Measurements from ENCODE around the gene SFI1.
"Not testable (repeated sequence)": the region's sequence is repeated elsewhere in the genome, so short reads cannot be mapped to it uniquely, and the experiment has no call there.

Gene SFI1

GRCh38 chr22:31493355-31493754, 3.0 kb upstream of the SFI1 start:
- peaks cover 20% of the 10 kb centered on the region for H3K4me1 ChIP-seq (ENCODE audit: insufficient read depth, low read length)
- H3K4me3 ChIP-seq (ENCODE audit: low read length); H3K36me3 ChIP-seq (ENCODE audit: insufficient read depth, low read length); H3K27ac ChIP-seq (ENCODE audit: low read depth, low read length); H3K27me3 ChIP-seq (ENCODE audit: insufficient read depth, low read length); H3K9me3 ChIP-seq (ENCODE audit: insufficient read depth, low read depth, low read length); H3K9ac ChIP-seq (ENCODE audit: low read depth, low read length): not testable (repeated sequence)
- WGBS = 96% methylated on average over 5 of the region's 5 CpGs

GRCh38 chr22:31495343-31495742, 993 bp upstream of the SFI1 start:
- Histone ChIP-seq H3K36me3 (ENCODE audit: insufficient read depth, low read length) (no peaks in the 10 kb centered on the region), H3K27me3 (ENCODE audit: insufficient read depth, low read length) (peaks cover 7% of the 10 kb centered on the region; the same call in 1 of the 2 replicates), H3K27ac (ENCODE audit: low read depth, low read length) (no peak overlapping the region), H3K9me3 (ENCODE audit: insufficient read depth, low read depth, low read length) (peaks cover 3% of the 10 kb centered on the region), H3K4me3 (ENCODE audit: low read length) (peak overlapping the region; percentile 89), H3K4me1 (ENCODE audit: insufficient read depth, low read length) (peaks cover 15% of the 10 kb centered on the region), H3K9ac (ENCODE audit: low read depth, low read length) (0 out of 2 replicates have a peak overlapping the region, but pooled peaks have one; percentile 74)
- WGBS = 92% methylated on average over 14 of the region's 15 CpGs

DNA sequence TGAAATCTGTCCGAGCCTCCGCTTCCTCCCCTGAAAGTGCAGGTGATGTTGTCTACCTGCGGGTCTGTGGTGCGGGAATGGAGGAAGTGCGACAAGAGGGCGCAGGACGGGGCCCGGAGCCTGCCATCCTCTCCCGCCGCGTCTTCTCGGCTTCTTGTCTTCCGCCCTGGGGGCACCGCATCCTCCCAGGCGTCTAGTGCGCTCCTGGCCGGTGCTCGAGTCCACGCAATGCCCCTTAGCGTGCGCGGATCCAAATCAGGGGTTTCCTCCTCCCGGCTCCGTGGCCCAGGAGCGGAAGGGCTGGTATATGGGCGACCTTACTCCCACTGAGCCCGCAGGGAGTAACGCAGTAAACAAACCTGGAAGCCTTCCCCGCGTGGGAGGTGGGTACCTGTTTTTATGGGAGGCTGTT, 405 bp downstream of the SFI1 start:
- Histone ChIP-seq H3K4me3 (ENCODE audit: low read length) (peak overlapping the region; percentile 89), H3K36me3 (ENCODE audit: insufficient read depth, low read length) (no peaks in the 10 kb centered on the region), H3K9me3 (ENCODE audit: insufficient read depth, low read depth, low read length) (peaks cover 3% of the 10 kb centered on the region), H3K27ac (ENCODE audit: low read depth, low read length) (no peak overlapping the region), H3K4me1 (ENCODE audit: insufficient read depth, low read length) (peaks cover 10% of the 10 kb centered on the region), H3K27me3 (ENCODE audit: insufficient read depth, low read length) (peaks cover 7% of the 10 kb centered on the region; the same call in 1 of the 2 replicates), H3K9ac (ENCODE audit: low read depth, low read length) (peak overlapping the region; percentile 74)
- 3% methylated on average over 30 of the region's 30 CpGs for WGBS

DNA sequence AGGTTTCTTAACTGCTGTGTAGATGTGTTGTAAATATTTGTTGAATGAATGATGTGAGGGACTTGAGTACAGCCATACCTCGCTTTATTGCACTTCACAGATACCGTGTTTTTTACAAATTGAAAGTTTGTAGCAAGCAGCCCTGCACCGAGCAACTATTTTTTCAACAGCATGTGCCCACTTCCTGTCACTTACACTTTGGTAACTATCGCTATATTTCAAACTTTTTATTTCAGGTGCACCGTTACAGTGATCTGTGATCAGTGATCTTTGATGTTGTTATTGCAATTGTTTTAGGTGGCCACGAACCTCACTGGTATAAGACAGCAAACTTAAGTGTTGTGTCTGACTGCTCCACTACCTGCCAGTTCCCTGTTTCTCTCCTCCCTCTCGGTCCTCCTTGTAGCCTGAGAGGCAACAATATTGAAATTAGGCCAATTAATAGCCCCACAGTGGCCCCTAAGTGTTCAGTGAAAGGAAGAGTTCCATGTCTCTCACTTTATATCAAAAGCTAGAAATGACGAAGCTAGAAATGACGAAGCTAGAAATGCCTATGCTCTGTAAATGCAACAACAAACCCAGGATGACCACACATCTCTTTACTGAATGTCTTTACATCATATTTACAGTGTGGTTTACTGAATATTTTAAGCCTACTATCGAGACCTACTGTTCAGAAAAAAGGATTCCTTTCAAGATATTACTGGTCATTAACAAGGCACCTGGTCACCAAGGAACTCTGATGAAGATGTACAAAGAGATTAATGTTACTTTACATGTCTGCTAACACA, 1.0 kb downstream of the SFI1 start:
- Histone ChIP-seq H3K4me3 (ENCODE audit: low read length) (peak overlapping the region; percentile 89), H3K27ac (ENCODE audit: low read depth, low read length) (no peak overlapping the region), H3K4me1 (ENCODE audit: insufficient read depth, low read length) (peaks cover 10% of the 10 kb centered on the region), H3K36me3 (ENCODE audit: insufficient read depth, low read length) (no peaks in the 10 kb centered on the region), H3K9me3 (ENCODE audit: insufficient read depth, low read depth, low read length) (peaks cover 3% of the 10 kb centered on the region), H3K9ac (ENCODE audit: low read depth, low read length) (peak overlapping the region; percentile 74; the same call in 1 of the 2 replicates), H3K27me3 (ENCODE audit: insufficient read depth, low read length) (peaks cover 7% of the 10 kb centered on the region; the same call in 1 of the 2 replicates)
- 92% methylated on average over 9 of the region's 10 CpGs for WGBS

- Histone ChIP-seq H3K4me1 (ENCODE audit: insufficient read depth, low read length) (no peaks in the 10 kb centered on the region), H3K9ac (ENCODE audit: low read depth, low read length) (no peak overlapping the region), H3K9me3 (ENCODE audit: insufficient read depth, low read depth, low read length) (peaks cover 3% of the 10 kb centered on the region), H3K4me3 (ENCODE audit: low read length) (no peak overlapping the region), H3K36me3 (ENCODE audit: insufficient read depth, low read length) (no peaks in the 10 kb centered on the region), H3K27me3 (ENCODE audit: insufficient read depth, low read length) (peaks cover 7% of the 10 kb centered on the region; the same call in 1 of the 2 replicates), H3K27ac (ENCODE audit: low read depth, low read length) (no peak overlapping the region)
- WGBS = 97% methylated on average over 2 of the region's 2 CpGs
These were observed 5.4 kb downstream of the SFI1 start for GRCh38 chr22:31501738-31502137.

DNA sequence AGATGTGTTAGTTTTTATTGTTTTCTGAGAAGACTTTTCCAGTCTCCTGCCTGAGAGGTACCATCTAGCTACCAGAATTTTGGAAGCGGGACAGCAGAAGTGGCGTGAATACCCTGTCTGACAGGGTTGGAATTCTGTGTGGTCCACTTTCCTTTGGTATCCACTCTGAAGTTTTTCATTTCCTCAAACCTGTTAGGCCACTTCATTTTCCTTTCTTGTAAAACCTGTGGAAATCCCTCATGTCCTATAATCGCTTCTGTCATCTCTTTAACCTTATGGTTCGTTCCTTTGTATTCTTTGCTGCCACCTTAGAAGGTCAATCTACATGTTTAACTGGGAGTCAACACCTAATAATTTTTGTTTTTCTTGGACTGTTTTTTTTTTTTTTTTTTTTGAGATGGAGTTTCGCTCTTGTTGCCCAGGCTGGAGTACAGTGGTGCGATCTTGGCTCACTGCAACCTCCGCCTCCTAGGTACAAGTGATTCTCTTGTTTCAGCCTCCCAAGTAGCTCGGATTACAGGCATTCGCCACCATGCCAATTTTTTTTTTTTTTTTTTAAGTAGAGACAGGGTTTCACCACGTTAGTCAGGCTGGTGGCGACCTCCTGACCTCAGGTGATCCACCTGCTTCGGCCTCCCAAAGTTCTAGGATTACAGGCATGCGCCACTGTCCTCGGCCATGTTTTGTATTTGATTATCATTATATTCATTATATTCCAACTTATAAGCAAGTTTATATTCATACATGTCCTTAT, 7.1 kb downstream of the SFI1 start:
- H3K9me3 ChIP-seq (ENCODE audit: insufficient read depth, low read depth, low read length) = no peaks in the 10 kb centered on the region
- H3K4me1 ChIP-seq (ENCODE audit: insufficient read depth, low read length) = no peaks in the 10 kb centered on the region
- no peaks in the 10 kb centered on the region for H3K27me3 ChIP-seq (ENCODE audit: insufficient read depth, low read length)
- H3K4me3 ChIP-seq (ENCODE audit: low read length) = no peak overlapping the region
- H3K9ac ChIP-seq (ENCODE audit: low read depth, low read length) = no peak overlapping the region
- H3K27ac ChIP-seq (ENCODE audit: low read depth, low read length) = no peak overlapping the region
- peaks cover 3% of the 10 kb centered on the region; the same call in 1 of the 2 replicates for H3K36me3 ChIP-seq (ENCODE audit: insufficient read depth, low read length)
- 93% methylated on average over 12 of the region's 14 CpGs for WGBS

DNA sequence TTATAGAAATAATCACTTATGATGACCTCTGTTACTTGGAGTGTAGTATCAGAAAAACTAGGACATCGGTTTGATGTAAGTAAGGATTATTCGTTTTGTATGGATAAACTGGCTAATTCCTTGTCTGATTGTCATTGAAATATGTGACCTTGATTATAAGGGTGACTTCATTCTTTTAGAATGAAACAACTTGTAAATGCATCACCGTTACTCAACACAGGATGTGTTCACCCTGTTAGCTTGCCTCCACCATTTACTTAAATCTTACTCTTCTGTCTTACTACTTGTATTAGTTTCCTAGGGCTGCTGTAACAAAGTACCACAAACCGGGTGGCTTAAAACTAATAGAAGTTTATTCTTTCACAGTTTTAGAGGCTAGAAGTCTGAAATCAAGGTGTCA, 7.9 kb downstream of the SFI1 start:
- no peak overlapping the region for H3K9ac ChIP-seq (ENCODE audit: low read depth, low read length)
- no peaks in the 10 kb centered on the region for H3K27me3 ChIP-seq (ENCODE audit: insufficient read depth, low read length)
- no peak overlapping the region for H3K4me3 ChIP-seq (ENCODE audit: low read length)
- H3K27ac ChIP-seq (ENCODE audit: low read depth, low read length) = no peak overlapping the region
- peaks cover 11% of the 10 kb centered on the region; the same call in 1 of the 2 replicates for H3K36me3 ChIP-seq (ENCODE audit: insufficient read depth, low read length)
- no peaks in the 10 kb centered on the region for H3K9me3 ChIP-seq (ENCODE audit: insufficient read depth, low read depth, low read length)
- 91% methylated on average over 4 of the region's 4 CpGs for WGBS
- no peaks in the 10 kb centered on the region for H3K4me1 ChIP-seq (ENCODE audit: insufficient read depth, low read length)

- H3K9me3 ChIP-seq (ENCODE audit: insufficient read depth, low read depth, low read length); H3K27ac ChIP-seq (ENCODE audit: low read depth, low read length); H3K27me3 ChIP-seq (ENCODE audit: insufficient read depth, low read length); H3K4me3 ChIP-seq (ENCODE audit: low read length); H3K4me1 ChIP-seq (ENCODE audit: insufficient read depth, low read length); H3K9ac ChIP-seq (ENCODE audit: low read depth, low read length): not testable (repeated sequence)
- peaks cover 13% of the 10 kb centered on the region; the same call in 1 of the 2 replicates for H3K36me3 ChIP-seq (ENCODE audit: insufficient read depth, low read length)
These were observed 11.2 kb downstream of the SFI1 start for GRCh38 chr22:31507517-31507916.

DNA sequence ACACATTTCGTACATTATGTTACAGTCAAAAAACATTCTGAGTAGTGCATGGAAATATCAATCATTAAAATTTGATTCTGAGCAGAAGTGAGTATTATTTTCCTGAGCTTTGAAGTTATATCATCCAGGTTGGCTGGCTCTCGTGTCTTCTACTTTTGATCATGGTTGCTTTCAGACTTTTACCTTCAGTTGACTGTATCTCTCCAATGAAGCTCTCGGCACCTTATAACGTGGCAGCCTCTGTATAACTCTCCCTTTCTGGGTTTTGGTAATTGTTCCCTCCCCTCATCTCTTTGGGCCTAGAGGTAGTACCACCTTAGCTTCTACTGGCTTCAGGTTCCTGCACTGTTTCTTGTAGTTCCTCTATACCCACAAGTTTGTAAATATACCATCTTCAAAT, 12.2 kb downstream of the SFI1 start:
- H3K27ac ChIP-seq (ENCODE audit: low read depth, low read length) = no peak overlapping the region

DNA sequence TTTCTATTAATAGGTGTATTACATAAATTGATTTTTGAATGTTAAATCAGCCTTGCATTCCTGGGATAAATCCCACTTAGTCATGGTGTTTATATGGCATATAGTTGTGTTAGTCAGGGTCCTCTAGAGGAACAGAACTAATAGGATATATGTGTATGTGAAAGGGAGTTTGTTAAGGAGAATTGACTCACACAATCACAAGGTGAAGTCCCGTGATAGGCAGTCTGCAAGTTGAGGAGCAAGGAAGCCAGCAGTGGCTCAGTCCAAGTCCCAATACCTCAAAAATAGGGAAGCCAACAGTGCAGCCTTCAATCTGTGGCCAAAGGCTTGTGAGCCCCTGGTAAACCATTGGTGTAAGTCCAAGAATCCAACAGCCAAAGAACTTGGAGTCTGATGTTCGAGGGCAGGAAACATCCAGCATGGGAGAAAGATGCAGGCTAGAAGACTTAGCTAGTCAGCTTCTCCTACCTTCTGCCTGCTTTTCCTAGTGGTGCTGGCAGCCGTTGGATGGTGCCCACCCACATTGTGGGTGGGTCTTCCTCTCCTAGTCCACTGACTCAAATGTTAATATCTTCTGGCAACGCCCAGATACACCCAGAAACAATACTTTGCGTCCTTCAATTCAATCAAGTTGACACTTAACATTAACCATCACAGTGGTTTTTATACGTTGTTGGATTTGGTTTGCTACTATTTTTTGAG, 12.9 kb downstream of the SFI1 start:
- H3K4me3 ChIP-seq (ENCODE audit: low read length) = no peak overlapping the region
- H3K4me1 ChIP-seq (ENCODE audit: insufficient read depth, low read length) = no peaks in the 10 kb centered on the region
- 93% methylated on average over 6 of the region's 6 CpGs for WGBS
- H3K27me3 ChIP-seq (ENCODE audit: insufficient read depth, low read length) = no peaks in the 10 kb centered on the region
- H3K36me3 ChIP-seq (ENCODE audit: insufficient read depth, low read length) = peaks cover 13% of the 10 kb centered on the region; the same call in 1 of the 2 replicates
- no peaks in the 10 kb centered on the region for H3K9me3 ChIP-seq (ENCODE audit: insufficient read depth, low read depth, low read length)
- no peak overlapping the region for H3K27ac ChIP-seq (ENCODE audit: low read depth, low read length)
- H3K9ac ChIP-seq (ENCODE audit: low read depth, low read length) = no peak overlapping the region

More for the DNA sequence above, 12.2 kb downstream of the SFI1 start:
- Histone ChIP-seq H3K4me1 (ENCODE audit: insufficient read depth, low read length) (no peaks in the 10 kb centered on the region), H3K36me3 (ENCODE audit: insufficient read depth, low read length) (peaks cover 13% of the 10 kb centered on the region; the same call in 1 of the 2 replicates), H3K9ac (ENCODE audit: low read depth, low read length) (no peak overlapping the region), H3K27me3 (ENCODE audit: insufficient read depth, low read length) (no peaks in the 10 kb centered on the region), H3K9me3 (ENCODE audit: insufficient read depth, low read depth, low read length) (no peaks in the 10 kb centered on the region), H3K4me3 (ENCODE audit: low read length) (no peak overlapping the region)
- 94% methylated on average over 3 of the region's 4 CpGs for WGBS

DNA sequence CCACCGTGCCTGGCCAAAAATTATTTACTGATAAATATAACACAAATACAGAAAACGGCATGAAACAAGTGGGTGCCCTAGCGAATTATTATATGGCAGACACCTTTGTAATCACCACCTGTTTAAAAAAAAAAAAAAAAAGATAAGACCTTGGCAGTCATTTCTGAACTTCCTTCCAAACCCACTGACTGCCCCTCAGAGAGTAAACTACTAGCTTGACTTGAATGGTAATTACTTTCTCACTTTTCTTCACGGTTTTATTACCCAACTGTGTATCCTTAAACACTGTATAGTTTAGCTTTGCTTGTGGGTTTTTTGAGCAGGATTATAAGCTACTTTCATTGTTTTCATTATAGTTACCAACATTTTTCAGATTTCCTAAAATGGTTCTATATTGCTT, 23.7 kb downstream of the SFI1 start:
- Histone ChIP-seq H3K4me1 (ENCODE audit: insufficient read depth, low read length) (peaks cover 5% of the 10 kb centered on the region; the same call in 1 of the 2 replicates), H3K4me3 (ENCODE audit: low read length) (no peak overlapping the region), H3K9me3 (ENCODE audit: insufficient read depth, low read depth, low read length) (no peaks in the 10 kb centered on the region), H3K27me3 (ENCODE audit: insufficient read depth, low read length) (no peaks in the 10 kb centered on the region), H3K9ac (ENCODE audit: low read depth, low read length) (no peak overlapping the region), H3K27ac (ENCODE audit: low read depth, low read length) (no peak overlapping the region), H3K36me3 (ENCODE audit: insufficient read depth, low read length) (no peaks in the 10 kb centered on the region)
- 94% methylated on average over 3 of the region's 4 CpGs for WGBS

Measured in HUES64 (cell line).